Measurements from ENCODE around the gene CLSTN2.

CLSTN2 gene

GRCh38 chr3:140053794-140054193 is 118.8 kb downstream of the CLSTN2 start:
- DNase-seq: no peak

- no peak for DNase-seq
Observed at GRCh38 chr3:140055092-140055791, 120.3 kb downstream of the CLSTN2 start.

- no peak for DNase-seq
Observed at GRCh38 chr3:140056047-140056446, 121.1 kb downstream of the CLSTN2 start.

GRCh38 chr3:140061211-140061610 is 126.2 kb downstream of the CLSTN2 start:
- no peak for DNase-seq

GRCh38 chr3:140062461-140062860 is 127.5 kb downstream of the CLSTN2 start:
- no peak for DNase-seq

GRCh38 chr3:140067487-140067886 is 132.5 kb downstream of the CLSTN2 start:
- DNase-seq: no peak

DNA sequence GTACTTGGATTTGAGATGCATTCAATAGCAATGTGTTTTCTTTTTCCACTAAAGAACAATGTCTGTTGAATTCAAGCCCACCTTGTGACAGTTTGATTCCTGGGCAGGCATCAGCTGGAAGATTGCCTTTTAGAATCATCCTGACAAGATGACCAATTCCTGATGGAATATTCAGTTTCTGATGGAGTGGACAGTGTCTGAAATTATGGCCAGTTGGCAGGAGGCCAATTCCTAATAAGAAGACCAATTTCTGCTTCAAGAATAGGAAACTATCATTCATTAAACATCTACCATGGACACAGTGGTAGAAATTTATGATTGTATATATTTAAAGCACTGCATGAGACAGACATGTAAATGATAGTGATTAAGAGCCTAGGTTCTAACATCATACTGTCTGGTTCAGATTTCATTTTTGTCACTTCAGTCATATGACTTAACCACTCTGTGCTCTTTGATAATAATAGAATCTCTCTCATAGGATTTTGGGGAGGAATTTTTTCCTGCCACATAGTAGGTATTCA is 133.6 kb downstream of the CLSTN2 start:
- DNase-seq: no peak

- no peak for DNase-seq
Observed at GRCh38 chr3:140073278-140074045, 138.5 kb downstream of the CLSTN2 start.

GRCh38 chr3:140076552-140076951 is 141.6 kb downstream of the CLSTN2 start:
- DNase-seq: no peak

- DNase-seq: no peak
Observed at GRCh38 chr3:140077406-140077805, 142.4 kb downstream of the CLSTN2 start.

DNA sequence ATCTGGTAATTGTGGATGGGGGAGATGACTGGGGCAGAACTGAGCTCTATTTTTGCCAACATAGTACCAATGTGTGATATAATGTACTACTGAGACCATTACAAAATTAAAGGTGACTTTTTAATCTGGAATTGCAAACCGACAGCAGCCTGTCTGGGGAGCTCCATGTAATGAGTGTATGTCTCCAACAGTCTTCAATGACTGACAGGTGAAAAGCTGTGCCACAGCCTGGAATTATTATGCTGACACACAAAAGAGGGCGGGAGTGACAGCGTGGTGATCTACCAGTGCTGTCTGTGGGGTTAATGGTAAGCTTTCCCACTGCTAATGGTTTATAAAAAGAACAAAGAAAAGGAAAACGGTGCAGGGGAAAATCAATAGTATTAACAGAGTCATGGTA is 143.4 kb downstream of the CLSTN2 start:
- no peak for DNase-seq

DNA sequence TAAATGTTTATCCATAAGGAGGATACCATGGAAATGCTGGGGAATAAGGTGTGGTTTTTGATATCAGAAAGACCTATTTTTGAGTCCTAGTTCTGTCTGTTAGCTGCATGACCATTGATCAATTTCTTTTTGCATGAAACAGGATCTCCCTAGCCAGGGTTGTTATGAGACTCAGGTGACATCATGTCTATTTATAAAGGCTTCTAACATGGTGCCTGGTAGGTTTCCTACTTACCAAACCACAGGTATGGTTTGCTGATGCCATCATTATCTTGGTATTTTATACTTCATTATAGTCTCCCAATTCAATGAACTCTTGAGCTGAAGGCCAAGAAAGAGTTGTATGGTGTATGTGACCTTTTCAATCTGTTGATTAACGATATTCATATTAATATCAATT is 144.0 kb downstream of the CLSTN2 start:
- DNase-seq: no peak

DNA sequence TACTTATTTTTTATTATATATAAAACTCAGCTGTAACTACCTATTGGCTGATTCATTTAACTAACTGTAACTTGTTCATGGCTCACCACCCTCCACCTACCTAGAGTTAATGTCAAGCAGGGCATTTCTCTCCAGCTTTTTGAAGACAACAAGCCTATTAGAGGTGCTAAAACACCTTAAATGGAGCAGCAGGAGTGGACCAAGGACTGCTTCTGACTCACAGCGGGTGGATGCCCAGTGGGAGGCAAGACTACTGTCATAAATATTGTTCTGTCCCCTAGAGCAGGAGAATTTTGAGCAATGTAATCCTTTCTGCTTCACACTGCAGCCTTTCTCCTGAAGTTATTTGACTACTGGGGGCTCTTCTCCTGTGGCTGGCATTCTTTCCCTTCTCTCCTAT is 146.9 kb downstream of the CLSTN2 start:
- DNase-seq: no peak

DNA sequence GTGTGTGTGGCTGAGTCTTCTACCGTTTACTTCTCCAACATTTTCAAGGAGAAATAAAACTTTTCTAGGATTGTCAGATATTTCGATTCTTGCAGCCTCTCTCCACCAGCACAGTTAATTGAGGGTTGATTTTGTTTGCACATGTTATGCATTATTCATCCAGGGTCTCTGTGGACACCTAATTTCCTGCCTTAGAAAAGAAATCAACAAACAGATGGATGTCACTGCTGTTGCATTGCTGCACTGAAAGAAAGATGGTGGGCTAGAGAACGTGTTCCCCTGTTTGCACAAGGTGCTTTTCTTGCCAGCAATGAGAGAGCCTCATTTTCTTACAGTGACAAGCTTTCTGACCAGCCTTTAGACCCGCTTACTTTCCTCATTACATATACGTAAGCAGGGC is 150.0 kb downstream of the CLSTN2 start:
- DNase-seq: no peak

- no peak for DNase-seq
Observed at GRCh38 chr3:140086642-140087041, 151.7 kb downstream of the CLSTN2 start.

DNA sequence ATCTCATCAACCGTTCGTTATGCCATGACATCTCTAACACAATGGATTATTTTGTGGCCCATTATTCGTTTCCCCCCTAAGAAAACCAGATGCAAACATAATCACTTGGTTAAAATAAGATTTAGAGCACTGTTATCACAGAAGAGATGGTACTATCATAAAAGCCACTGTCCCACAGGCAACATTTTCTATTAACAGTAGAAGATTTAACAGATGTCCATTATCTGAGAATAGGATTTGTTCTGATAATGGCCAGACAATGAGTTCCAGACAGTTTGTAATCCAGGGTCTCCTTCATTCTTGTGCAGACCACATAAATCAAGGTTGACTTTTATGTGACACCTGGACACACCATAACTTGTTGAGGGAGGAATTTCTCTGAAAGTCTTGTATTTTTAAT is 153.1 kb downstream of the CLSTN2 start:
- DNase-seq: no peak

- no peak for DNase-seq
Observed at GRCh38 chr3:140088513-140088912, 153.5 kb downstream of the CLSTN2 start.

- no peak for DNase-seq
Observed at GRCh38 chr3:140089403-140090072, 154.6 kb downstream of the CLSTN2 start.

- DNase-seq: no peak
Observed at GRCh38 chr3:140091143-140091542, 156.2 kb downstream of the CLSTN2 start.

- no peak for DNase-seq
Observed at GRCh38 chr3:140092848-140093536, 158.0 kb downstream of the CLSTN2 start.

- peak; percentile 89 for DNase-seq
Observed at GRCh38 chr3:140093742-140094141, 158.8 kb downstream of the CLSTN2 start.

DNA sequence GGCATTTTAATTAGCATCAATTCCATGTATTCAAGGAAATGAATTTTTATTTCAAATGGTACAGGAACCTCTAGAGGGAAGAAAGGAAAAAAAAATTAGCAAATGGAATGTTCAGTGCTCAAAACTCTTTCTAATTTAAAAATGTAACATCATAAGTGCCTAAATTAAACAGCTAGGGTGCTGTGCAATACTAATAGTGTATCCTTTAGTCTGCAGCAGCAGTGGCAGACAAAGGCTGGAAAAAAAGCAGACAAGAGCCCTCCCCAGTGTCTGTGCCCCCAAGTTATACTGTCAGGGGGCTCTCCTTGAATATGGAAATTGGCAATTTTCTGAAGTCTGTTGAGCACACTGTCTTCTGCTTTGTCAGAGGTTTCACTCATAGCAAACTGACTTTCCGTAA is 159.5 kb downstream of the CLSTN2 start:
- DNase-seq: no peak

DNA sequence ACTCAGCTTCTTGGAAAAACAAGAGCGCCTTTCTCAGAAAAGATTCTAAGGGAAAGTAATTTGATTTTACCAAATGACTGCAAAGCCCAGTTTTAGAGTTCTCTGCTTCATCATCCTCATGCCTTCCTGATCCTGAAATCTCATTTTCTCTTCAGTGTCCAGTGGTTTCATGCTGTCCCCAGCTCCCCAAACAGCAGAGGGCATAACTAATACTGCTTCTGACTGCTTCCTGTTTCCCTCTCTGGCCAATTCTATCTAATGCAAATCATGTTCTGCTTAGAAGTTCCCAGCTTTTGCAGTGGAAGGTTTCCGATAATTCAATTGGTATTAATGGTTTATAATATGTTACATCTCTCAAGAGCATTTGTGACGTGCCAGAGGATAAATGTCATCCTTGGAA is 161.1 kb downstream of the CLSTN2 start:
- DNase-seq: no peak

Measured in NCI-H1092 (cell line).